HepG2 (cell line): Measurements from ENCODE around the gene NPPC. TPM values are rescaled to one million over a fixed set of nuclear protein-coding genes. Genes with fewer than 3 reads are reported as not detected.

Experiments
- ELF3 ChIP-seq: IDR thresholded peaks from 2 replicates; pipeline ENCODE4 v1.6.1; 2016; ENCODE audit warnings: missing genetic modification reagents, missing compliant biosample characterization
- FOSL2 ChIP-seq: sonication (generic); formaldehyde crosslinking; IDR thresholded peaks from 2 replicates; pipeline ENCODE4 v1.4.0; 2020; ENCODE audit warnings: missing genetic modification reagents
- FOXC1 ChIP-seq: sonication (generic); formaldehyde crosslinking; IDR thresholded peaks from 2 replicates; pipeline ENCODE4 v1.8.0; 2022; ENCODE audit warnings: mild to moderate bottlenecking, missing genetic modification reagents, borderline replicate concordance
- GABPB1 ChIP-seq: IDR thresholded peaks from 2 replicates; pipeline ENCODE4 v1.6.1; 2016; ENCODE audit warnings: mild to moderate bottlenecking, missing genetic modification reagents, moderate library complexity, missing compliant biosample characterization
- GATAD1 ChIP-seq: IDR thresholded peaks from 2 replicates; pipeline ENCODE4 v1.6.1; 2016; ENCODE audit warnings: missing genetic modification reagents, missing compliant biosample characterization
- HNF4A ChIP-seq: sonication (generic); formaldehyde crosslinking; IDR thresholded peaks from 2 replicates; pipeline ENCODE4 v1.4.0; 2020; ENCODE audit warnings: missing genetic modification reagents
- KLF16 ChIP-seq, 2 experiments: sonication (generic) in 1 of 2; formaldehyde crosslinking in 1 of 2; IDR thresholded peaks; 2 replicates each; pipeline versions ENCODE4 v1.6.1 to v1.8.0; 2016 to 2023; ENCODE audit warnings: missing genetic modification reagents in 2 of 2, missing compliant biosample characterization in 1 of 2
- REPIN1 ChIP-seq: sonication (generic); formaldehyde crosslinking; IDR thresholded peaks from 2 replicates; pipeline ENCODE4 v1.8.0; 2022; ENCODE audit warnings: missing genetic modification reagents, low read depth, mild to moderate bottlenecking, borderline replicate concordance
- SPEN ChIP-seq: sonication (generic); formaldehyde crosslinking; IDR thresholded peaks from 2 replicates; pipeline ENCODE4 v1.5.1; 2020; ENCODE audit warnings: low read depth, mild to moderate bottlenecking, missing genetic modification reagents
- THAP11 ChIP-seq: IDR thresholded peaks from 2 replicates; pipeline ENCODE4 v1.6.1; 2016; ENCODE audit warnings: missing biosample characterization, missing genetic modification reagents
- ZNF138 ChIP-seq: sonication (generic); formaldehyde crosslinking; IDR thresholded peaks from 2 replicates; pipeline ENCODE4 v1.5.0; 2020; ENCODE audit warnings: mild to moderate bottlenecking, low read depth, missing genetic modification reagents
- ZNF296 ChIP-seq: sonication (generic); formaldehyde crosslinking; conservative IDR thresholded peaks from 2 replicates; pipeline ENCODE4 v1.5.0; 2020; ENCODE audit warnings: mild to moderate bottlenecking, missing genetic modification reagents
- ZNF34 ChIP-seq: sonication (generic); formaldehyde crosslinking; IDR thresholded peaks from 2 replicates; pipeline ENCODE4 v1.4.0; 2020; ENCODE audit warnings: mild to moderate bottlenecking, missing genetic modification reagents, borderline replicate concordance
- ZNF510 ChIP-seq: sonication (generic); formaldehyde crosslinking; IDR thresholded peaks from 2 replicates; pipeline ENCODE4 v1.4.0; 2020; ENCODE audit warnings: low read depth, mild to moderate bottlenecking, missing genetic modification reagents
- ZNF564 ChIP-seq: sonication (generic); formaldehyde crosslinking; IDR thresholded peaks from 2 replicates; pipeline ENCODE4 v1.8.1; 2023; ENCODE audit warnings: mild to moderate bottlenecking, missing genetic modification reagents
- ZNF614 ChIP-seq: IDR thresholded peaks from 2 replicates; pipeline ENCODE4 v1.6.1; 2018; ENCODE audit warnings: missing biosample characterization, missing genetic modification reagents, inconsistent platforms, borderline replicate concordance
- ZNF83 ChIP-seq: sonication (generic); formaldehyde crosslinking; IDR thresholded peaks from 2 replicates; pipeline ENCODE4 v1.4.0; 2020; ENCODE audit warnings: missing genetic modification reagents, mild to moderate bottlenecking, borderline replicate concordance
- ZSCAN22 ChIP-seq: sonication (generic); formaldehyde crosslinking; IDR thresholded peaks from 2 replicates; pipeline ENCODE4 v1.4.0; 2020; ENCODE audit warnings: mild to moderate bottlenecking, missing genetic modification reagents
- polyA plus RNA-seq, 8 experiments: library from polyadenylated mRNA; depleted of rRNA in 3 of 8; stranded (reverse) in 7 of 8; unstranded in 1 of 8; fragments of >200 nt; fragmentation: Illumina TruSeq in 4 of 8; extraction: Trizol in 4 of 8; gene quantifications; 2 replicates each; pipeline versions ENCODE4 v1.2.1 to v1.2.3, GENCODE V29; 2011 to 2016; ENCODE audit warnings: low read depth in 4 of 8, missing spikeins in 1 of 8, mixed read lengths in 1 of 8; ENCODE audit not compliant: insufficient read depth in 1 of 8
- total RNA-seq, 5 experiments: library from RNA; depleted of rRNA; stranded (reverse); fragments of >200 nt; fragmentation: Illumina TruSeq; extraction: Trizol; gene quantifications; 2 replicates each; pipeline ENCODE4 v1.2.3, GENCODE V29; 2016; ENCODE audit warnings: low read depth in 1 of 5
- TF ChIP-seq, protein P1 (sequence below): sonication (generic); formaldehyde crosslinking; IDR thresholded peaks from 2 replicates; pipeline ENCODE4 v1.4.0; 2020; ENCODE audit warnings: missing genetic modification reagents
- TF ChIP-seq, protein P2 (sequence below): sonication (generic); formaldehyde crosslinking; IDR thresholded peaks from 2 replicates; pipeline ENCODE4 v1.5.0; 2020; ENCODE audit warnings: mild to moderate bottlenecking, missing genetic modification reagents
- TF ChIP-seq, protein P3 (sequence below): IDR thresholded peaks from 2 replicates; pipeline ENCODE4 v1.6.1; 2016; ENCODE audit warnings: missing compliant biosample characterization, missing genetic modification reagents, borderline replicate concordance

NPPC gene
- total and polyA plus RNA-seq, 2 of the 13 experiments (the other 11 are each of a cell fraction or from before 2014, with no cell fraction given): 0.11 TPM; not detected in 1

DNA sequence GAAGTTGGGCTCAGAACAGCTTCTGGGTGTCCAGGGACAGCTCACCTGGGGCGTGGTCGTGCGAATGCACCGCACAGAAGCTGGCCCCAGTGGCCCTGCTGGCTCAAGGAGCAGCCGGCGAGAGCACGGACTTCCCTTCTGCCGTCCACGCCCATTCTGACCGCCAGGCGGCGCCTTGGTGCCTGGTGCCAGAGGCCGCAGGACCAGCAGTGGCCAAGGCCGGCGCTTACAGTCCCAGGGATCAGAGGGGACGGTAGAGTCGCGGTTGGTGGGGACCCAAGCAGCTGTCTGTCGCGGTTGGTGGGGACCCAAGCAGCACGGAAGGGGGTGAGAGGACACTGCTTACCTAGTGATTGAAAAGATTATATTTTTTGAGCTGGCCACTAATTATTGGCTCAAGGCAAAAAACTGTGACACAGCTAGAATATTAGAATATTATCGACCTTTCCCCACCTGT, 25.7 kb downstream of the NPPC start (continued):
- TF ChIP-seq, protein P1, sequence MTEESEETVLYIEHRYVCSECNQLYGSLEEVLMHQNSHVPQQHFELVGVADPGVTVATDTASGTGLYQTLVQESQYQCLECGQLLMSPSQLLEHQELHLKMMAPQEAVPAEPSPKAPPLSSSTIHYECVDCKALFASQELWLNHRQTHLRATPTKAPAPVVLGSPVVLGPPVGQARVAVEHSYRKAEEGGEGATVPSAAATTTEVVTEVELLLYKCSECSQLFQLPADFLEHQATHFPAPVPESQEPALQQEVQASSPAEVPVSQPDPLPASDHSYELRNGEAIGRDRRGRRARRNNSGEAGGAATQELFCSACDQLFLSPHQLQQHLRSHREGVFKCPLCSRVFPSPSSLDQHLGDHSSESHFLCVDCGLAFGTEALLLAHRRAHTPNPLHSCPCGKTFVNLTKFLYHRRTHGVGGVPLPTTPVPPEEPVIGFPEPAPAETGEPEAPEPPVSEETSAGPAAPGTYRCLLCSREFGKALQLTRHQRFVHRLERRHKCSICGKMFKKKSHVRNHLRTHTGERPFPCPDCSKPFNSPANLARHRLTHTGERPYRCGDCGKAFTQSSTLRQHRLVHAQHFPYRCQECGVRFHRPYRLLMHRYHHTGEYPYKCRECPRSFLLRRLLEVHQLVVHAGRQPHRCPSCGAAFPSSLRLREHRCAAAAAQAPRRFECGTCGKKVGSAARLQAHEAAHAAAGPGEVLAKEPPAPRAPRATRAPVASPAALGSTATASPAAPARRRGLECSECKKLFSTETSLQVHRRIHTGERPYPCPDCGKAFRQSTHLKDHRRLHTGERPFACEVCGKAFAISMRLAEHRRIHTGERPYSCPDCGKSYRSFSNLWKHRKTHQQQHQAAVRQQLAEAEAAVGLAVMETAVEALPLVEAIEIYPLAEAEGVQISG (CRISPR knock-in tag): 0 out of 2 replicates have a peak, but pooled peaks have one; percentile 56
- peak; percentile 51 for TF ChIP-seq HNF4A
- TF ChIP-seq, protein P2, sequence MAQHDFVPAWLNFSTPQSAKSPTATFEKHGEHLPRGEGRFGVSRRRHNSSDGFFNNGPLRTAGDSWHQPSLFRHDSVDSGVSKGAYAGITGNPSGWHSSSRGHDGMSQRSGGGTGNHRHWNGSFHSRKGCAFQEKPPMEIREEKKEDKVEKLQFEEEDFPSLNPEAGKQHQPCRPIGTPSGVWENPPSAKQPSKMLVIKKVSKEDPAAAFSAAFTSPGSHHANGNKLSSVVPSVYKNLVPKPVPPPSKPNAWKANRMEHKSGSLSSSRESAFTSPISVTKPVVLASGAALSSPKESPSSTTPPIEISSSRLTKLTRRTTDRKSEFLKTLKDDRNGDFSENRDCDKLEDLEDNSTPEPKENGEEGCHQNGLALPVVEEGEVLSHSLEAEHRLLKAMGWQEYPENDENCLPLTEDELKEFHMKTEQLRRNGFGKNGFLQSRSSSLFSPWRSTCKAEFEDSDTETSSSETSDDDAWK (CRISPR knock-in tag): no peak
- peak; percentile 61; the same call in 1 of the 2 replicates for TF ChIP-seq GATAD1
- peak; percentile 77 for TF ChIP-seq REPIN1 (CRISPR knock-in tag)
- no peak for TF ChIP-seq ZNF510 (CRISPR knock-in tag)
- TF ChIP-seq ZNF564 (CRISPR knock-in tag): no peak; the same call in 1 of the 2 replicates
- TF ChIP-seq ZNF138 (CRISPR knock-in tag): no peak
- peak; percentile 55; the same call in 1 of the 2 replicates for TF ChIP-seq SPEN
- peak; percentile 71 for TF ChIP-seq GABPB1 (CRISPR knock-in tag)
- TF ChIP-seq ZSCAN22 (CRISPR knock-in tag): no peak
- TF ChIP-seq, protein P3, sequence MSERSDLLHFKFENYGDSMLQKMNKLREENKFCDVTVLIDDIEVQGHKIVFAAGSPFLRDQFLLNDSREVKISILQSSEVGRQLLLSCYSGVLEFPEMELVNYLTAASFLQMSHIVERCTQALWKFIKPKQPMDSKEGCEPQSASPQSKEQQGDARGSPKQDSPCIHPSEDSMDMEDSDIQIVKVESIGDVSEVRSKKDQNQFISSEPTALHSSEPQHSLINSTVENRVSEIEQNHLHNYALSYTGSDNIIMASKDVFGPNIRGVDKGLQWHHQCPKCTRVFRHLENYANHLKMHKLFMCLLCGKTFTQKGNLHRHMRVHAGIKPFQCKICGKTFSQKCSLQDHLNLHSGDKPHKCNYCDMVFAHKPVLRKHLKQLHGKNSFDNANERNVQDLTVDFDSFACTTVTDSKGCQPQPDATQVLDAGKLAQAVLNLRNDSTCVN: peak; percentile 71; the same call in 1 of the 2 replicates
- TF ChIP-seq FOXC1: peak; percentile 29; the same call in 1 of the 2 replicates
- TF ChIP-seq ZNF83 (CRISPR knock-in tag): 0 out of 2 replicates have a peak, but pooled peaks have one; percentile 40
- peak in 1 of 2 experiments; percentile 64; a peak in 1 of 4 replicates for TF ChIP-seq KLF16 (CRISPR knock-in tag; IDR thresholded peaks at IDR 0.05)
- TF ChIP-seq FOSL2 (CRISPR knock-in tag): 0 out of 2 replicates have a peak, but pooled peaks have one; percentile 33
- 0 out of 2 replicates have a peak, but pooled peaks have one; percentile 34 for TF ChIP-seq ZNF614 (CRISPR knock-in tag)
- peak; percentile 40; the same call in 1 of the 2 replicates for TF ChIP-seq ELF3
- TF ChIP-seq ZNF34 (CRISPR knock-in tag): 0 out of 2 replicates have a peak, but pooled peaks have one; percentile 9
- peak; percentile 53; the same call in 1 of the 2 replicates for TF ChIP-seq THAP11 (CRISPR knock-in tag)
- no peak for TF ChIP-seq ZNF296 (CRISPR knock-in tag)
